Tibial artery (tissue), 4 donors: Measurements from ENCODE around the gene DNHD1.

Experiments used
- DNase-seq, 2 donors: peaks; one replicate each; pipeline ENCODE4 v3.0.0-alpha.2; 2019
- H3K27ac ChIP-seq, 2 donors: fragments of 200-600 bp; sonication (generic) in 1 of 2; 1 replicate in 1 of 2; 2 replicates in 1 of 2; pipeline ENCODE4 v1.5.1; 2018 to 2019; ENCODE audit warnings: mild to moderate bottlenecking in 1 of 2
- H3K27me3 ChIP-seq, 2 donors: fragments of 200-600 bp; sonication (generic) in 1 of 2; one replicate each; pipeline versions ENCODE4 v1.5.1 to v1.6.0; 2016 to 2019
- H3K36me3 ChIP-seq, 3 donors: fragments of 200-600 bp; sonication (generic) in 2 of 3; one replicate each; pipeline ENCODE4 v1.5.1; 2016 to 2019; ENCODE audit warnings: mild to moderate bottlenecking in 2 of 3
- H3K4me1 ChIP-seq, 4 donors: fragments of 200-600 bp; sonication (generic) in 2 of 4; 1 replicate in 3 of 4; 2 replicates in 1 of 4; pipeline ENCODE4 v1.5.1; 2016 to 2019
- H3K4me3 ChIP-seq, 2 donors: fragments of 200-600 bp; sonication (generic) in 1 of 2; 1 replicate in 1 of 2; 2 replicates in 1 of 2; pipeline ENCODE4 v1.5.1; 2018 to 2019; ENCODE audit warnings: mild to moderate bottlenecking in 2 of 2
- H3K9me3 ChIP-seq, 3 donors: fragments of 200-600 bp; sonication (generic) in 1 of 3; one replicate each; pipeline ENCODE4 v1.5.1; 2016 to 2019
- CTCF ChIP-seq, 2 experiments: fragments of 200-600 bp in 1 of 2; fragments of 450-650 bp in 1 of 2; IDR thresholded peaks; one replicate each; pipeline ENCODE4 v1.5.1; 2017 to 2019; ENCODE audit warnings: antibody characterized with exemption in 2 of 2, mild to moderate bottlenecking in 1 of 2, moderate library complexity in 1 of 2
- intact Hi-C: fragments of 100-400 bp; cut with DNase I; formaldehyde crosslinking; loops from one replicate; pipeline ENCODE4 v1.15.0; 2023; ENCODE audit warnings: low total_unique reads

DNHD1 gene

GRCh38 chr11:6608726-6609501 lies 111.8 kb downstream of the DNHD1 start:
- H3K36me3 ChIP-seq = peaks cover 36 to 42% (median 42%) of the 10 kb centered on the region in 3 donors
- peaks cover 4 to 73% (median 60%) of the 10 kb centered on the region in 4 donors for H3K4me1 ChIP-seq
- peak overlapping the region; percentile 93 to 98 for H3K27ac ChIP-seq
- TF ChIP-seq CTCF (IDR thresholded peaks at IDR 0.05) = no peak
- no peaks in the 10 kb centered on the region for H3K27me3 ChIP-seq
- no peak overlapping the region for H3K4me3 ChIP-seq
- no peaks in the 10 kb centered on the region for H3K9me3 ChIP-seq
- intact Hi-C loops = loop anchor here (5.0 kb wide), 1 partner anchor 127 kb away; the partner anchor contains the start of genes ARFIP2 and TIMM10B
- DNase-seq = peak in 1 of 2 donors; percentile 79

DNA sequence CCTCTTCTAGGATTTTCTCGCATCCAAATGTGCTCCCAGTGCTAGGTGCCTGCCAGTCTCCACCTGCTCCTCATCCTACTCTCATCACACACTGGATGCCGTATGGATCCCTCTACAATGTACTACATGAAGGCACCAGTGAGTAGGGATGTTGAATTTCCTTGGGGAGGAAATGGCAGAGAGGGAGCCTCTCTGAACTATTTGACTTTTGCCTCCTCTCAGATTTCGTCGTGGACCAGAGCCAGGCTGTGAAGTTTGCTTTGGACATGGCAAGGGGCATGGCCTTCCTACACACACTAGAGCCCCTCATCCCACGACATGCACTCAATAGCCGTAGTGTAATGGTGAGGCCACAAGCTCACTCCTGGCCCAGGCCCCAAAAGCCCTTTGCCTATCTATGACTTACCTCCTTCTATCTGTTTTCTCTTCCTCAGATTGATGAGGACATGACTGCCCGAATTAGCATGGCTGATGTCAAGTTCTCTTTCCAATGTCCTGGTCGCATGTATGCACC lies 112.5 kb downstream of the DNHD1 start:
- Histone ChIP-seq H3K36me3 (peaks cover 39 to 42% (median 42%) of the 10 kb centered on the region in 3 donors), H3K27ac (peak overlapping the region; percentile 93 to 98), H3K4me1 (peaks cover 4 to 75% (median 60%) of the 10 kb centered on the region in 4 donors), H3K9me3 (no peaks in the 10 kb centered on the region), H3K27me3 (no peaks in the 10 kb centered on the region), H3K4me3 (no peak overlapping the region)
- TF ChIP-seq CTCF (IDR thresholded peaks at IDR 0.05) = no peak
- intact Hi-C loops = loop anchor here (5.0 kb wide), 2 partner anchors 48 to 127 kb away; partner anchors contain the start of genes ARFIP2, DCHS1 and TIMM10B
- DNase-seq = no peak

GRCh38 chr11:6610591-6610990 lies 113.5 kb downstream of the DNHD1 start:
- intact Hi-C loops = loop anchor here (5.0 kb wide), 1 partner anchor 47 kb away; the partner anchor contains the start of gene DCHS1
- H3K27ac ChIP-seq = peak overlapping the region; percentile 95 to 98
- no peak for TF ChIP-seq CTCF (IDR thresholded peaks at IDR 0.05)
- peak overlapping the region; percentile 82 to 89 for H3K4me3 ChIP-seq
- peaks cover 47 to 53% (median 47%) of the 10 kb centered on the region in 3 donors for H3K36me3 ChIP-seq
- no peaks in the 10 kb centered on the region for H3K9me3 ChIP-seq
- peaks cover 4 to 72% (median 59%) of the 10 kb centered on the region in 4 donors for H3K4me1 ChIP-seq
- no peaks in the 10 kb centered on the region for H3K27me3 ChIP-seq
- DNase-seq = peak in 1 of 2 donors; percentile 70

DNA sequence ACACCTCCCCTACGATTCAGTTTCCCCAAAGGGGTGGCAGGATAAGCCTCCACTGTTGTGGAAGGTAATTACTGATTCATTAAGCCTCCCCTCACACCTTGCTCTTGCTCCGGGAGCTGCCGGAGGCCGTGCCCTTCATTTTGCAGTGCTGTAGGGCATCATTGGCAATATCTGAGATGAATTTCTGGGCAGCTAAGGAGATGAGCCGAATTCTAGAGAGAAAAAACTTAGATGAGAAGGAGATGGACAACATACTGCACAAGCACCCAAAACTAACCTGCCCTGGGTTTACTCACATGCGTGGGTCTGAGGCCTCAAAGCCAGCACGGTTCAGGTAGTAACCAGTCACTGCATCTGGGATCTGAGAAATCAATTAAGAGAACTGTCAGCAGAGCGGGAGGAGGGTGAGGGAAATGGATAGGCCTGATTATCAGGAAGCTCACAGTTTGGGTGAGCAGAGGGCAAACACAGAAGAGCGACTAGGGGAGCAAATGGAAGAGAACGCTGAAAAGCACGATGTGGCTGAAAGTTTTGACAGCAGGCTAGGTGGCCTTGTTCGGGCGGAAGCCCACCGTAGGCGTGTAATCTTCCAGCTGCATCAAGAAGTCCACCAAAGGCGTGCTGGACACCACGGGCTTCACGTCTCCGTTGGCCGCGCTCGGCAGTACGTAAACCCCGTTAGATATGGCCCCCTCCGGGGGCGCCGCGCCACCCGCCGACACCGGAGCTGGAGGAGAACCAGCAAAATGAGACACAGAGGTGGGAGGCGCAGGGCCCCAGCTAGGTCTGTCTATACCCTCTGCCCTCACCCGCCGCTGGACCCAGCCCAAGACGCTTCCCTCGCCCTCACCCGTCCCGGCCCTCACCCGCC lies 114.2 kb downstream of the DNHD1 start:
- H3K27ac ChIP-seq = peak overlapping the region; percentile 95 to 98
- peaks cover 50 to 60% (median 51%) of the 10 kb centered on the region in 3 donors for H3K36me3 ChIP-seq
- DNase-seq = peak; percentile 44 to 81
- peak overlapping the region; percentile 82 to 89 for H3K4me3 ChIP-seq
- TF ChIP-seq CTCF (IDR thresholded peaks at IDR 0.05) = no peak
- H3K9me3 ChIP-seq = no peaks in the 10 kb centered on the region
- no peaks in the 10 kb centered on the region for H3K27me3 ChIP-seq
- peaks cover under 1 to 65% (median 52%) of the 10 kb centered on the region in 4 donors for H3K4me1 ChIP-seq
- intact Hi-C loops = loop anchor here (5.0 kb wide), 1 partner anchor 46 kb away; the partner anchor contains the start of gene DCHS1

DNA sequence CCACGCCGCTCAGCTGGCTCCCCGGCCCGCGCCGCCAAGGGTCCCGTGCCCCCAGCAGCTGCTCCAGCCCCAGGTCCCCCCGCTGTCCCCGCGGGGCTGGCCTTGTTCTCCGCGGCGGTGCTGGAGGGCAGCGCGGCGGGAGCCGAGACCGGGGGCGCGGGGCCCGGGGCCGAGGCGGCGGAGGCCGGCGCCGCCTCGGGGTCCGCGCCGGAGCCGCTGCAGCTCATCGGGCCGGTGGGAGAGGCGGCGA lies 114.8 kb downstream of the DNHD1 start:
- no peak for DNase-seq
- peaks cover 0 to 60% (median 46%) of the 10 kb centered on the region in 4 donors for H3K4me1 ChIP-seq
- H3K27me3 ChIP-seq = no peaks in the 10 kb centered on the region
- H3K27ac ChIP-seq = peak overlapping the region; percentile 95 to 98
- peak overlapping the region; percentile 82 to 89 for H3K4me3 ChIP-seq
- TF ChIP-seq CTCF (IDR thresholded peaks at IDR 0.05) = no peak
- H3K9me3 ChIP-seq = no peaks in the 10 kb centered on the region
- peaks cover 50 to 66% (median 51%) of the 10 kb centered on the region in 3 donors for H3K36me3 ChIP-seq
- intact Hi-C loops = loop anchor here (5.0 kb wide), 1 partner anchor 45 kb away; the partner anchor contains the start of gene DCHS1
